ENCODE results near the gene FRMPD4.

DNA sequence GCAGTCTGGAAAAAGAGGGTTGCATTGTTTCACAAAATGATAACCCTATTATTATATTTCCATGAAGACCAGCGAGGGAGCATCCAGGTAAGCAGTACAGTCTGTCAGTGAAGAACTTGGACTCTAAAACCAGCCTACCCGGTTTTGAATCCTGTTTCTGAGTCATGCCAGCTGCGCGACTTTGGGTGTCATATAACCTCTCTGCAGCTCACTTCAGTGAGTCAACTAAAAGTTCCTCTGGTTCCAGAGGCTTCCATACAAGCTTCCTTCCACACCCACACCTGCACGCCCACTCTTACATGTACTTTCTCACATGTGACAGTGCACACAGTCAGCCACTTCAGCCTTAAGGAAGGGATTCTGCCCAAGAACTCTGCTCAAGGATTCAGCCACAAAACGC is 603.1 kb downstream of the FRMPD4 start:
- TF ChIP-seq, protein P1, sequence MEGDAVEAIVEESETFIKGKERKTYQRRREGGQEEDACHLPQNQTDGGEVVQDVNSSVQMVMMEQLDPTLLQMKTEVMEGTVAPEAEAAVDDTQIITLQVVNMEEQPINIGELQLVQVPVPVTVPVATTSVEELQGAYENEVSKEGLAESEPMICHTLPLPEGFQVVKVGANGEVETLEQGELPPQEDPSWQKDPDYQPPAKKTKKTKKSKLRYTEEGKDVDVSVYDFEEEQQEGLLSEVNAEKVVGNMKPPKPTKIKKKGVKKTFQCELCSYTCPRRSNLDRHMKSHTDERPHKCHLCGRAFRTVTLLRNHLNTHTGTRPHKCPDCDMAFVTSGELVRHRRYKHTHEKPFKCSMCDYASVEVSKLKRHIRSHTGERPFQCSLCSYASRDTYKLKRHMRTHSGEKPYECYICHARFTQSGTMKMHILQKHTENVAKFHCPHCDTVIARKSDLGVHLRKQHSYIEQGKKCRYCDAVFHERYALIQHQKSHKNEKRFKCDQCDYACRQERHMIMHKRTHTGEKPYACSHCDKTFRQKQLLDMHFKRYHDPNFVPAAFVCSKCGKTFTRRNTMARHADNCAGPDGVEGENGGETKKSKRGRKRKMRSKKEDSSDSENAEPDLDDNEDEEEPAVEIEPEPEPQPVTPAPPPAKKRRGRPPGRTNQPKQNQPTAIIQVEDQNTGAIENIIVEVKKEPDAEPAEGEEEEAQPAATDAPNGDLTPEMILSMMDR (conservative IDR thresholded peaks at IDR 0.05 in 1 of 2, IDR thresholded peaks at IDR 0.05 in 1 of 2; ENCODE audit: low read depth in 1 of 2, low read length in 2 of 2) = no peak
- no peak for TF ChIP-seq EZH2 (IDR thresholded peaks at IDR 0.05; ENCODE audit: low read length, missing control alignments)
